GM19240 (cell line): ENCODE results near the gene CTH.
A peak's percentile ranks its signal among the peaks of the same experiment; 100 is the strongest.
"Not testable (repeated sequence)": the region's sequence is repeated elsewhere in the genome, so short reads cannot be mapped to it uniquely, and the experiment has no call there.

Experiments used
- DNase-seq: peaks from one replicate; pipeline ENCODE4 v3.0.0; 2011; ENCODE audit warnings: low spot score; ENCODE audit not compliant: insufficient read length

Gene CTH

DNA sequence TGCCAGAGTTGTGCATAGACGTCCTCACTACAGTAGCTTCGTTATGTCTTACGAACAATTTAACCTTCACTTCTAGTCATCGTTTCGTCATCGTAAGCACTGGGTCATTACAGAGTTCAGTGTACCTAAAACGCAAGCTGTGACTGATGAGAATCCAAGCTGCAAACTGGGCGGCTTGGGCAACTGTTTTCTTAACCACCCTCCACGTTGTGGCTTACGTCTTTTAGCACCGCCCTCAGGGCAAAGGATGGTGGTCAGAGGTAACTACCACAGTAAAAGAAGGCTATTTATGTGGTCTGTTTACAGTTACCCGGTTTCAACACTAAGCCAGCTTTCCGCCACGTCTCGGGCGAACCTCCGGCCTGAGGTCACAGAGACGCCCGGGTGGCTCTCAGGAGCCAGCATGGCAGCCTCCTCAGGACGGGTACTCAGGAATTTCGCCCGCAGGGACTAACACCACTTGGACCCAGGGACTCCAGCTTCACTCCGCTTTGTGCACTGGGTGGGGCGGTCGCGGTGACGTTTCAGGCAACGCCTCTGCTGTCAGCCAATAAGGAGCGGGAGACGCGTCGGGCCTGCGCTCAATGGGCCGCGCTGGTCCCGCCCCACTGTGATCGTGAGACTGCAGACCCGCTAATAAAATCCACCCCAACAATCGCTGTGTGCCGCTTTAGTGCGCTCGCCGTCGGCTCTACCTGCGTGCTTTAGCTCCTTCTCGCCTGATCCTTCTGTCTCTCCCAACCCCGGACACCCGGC lies at the start of gene CTH:
Gene CTH (plus strand): TSS at position 665 of the 756 bp plus-strand sequence. CDS start 148 bp downstream, outside the sequence.
- DNase-seq = peak; percentile 60

DNA sequence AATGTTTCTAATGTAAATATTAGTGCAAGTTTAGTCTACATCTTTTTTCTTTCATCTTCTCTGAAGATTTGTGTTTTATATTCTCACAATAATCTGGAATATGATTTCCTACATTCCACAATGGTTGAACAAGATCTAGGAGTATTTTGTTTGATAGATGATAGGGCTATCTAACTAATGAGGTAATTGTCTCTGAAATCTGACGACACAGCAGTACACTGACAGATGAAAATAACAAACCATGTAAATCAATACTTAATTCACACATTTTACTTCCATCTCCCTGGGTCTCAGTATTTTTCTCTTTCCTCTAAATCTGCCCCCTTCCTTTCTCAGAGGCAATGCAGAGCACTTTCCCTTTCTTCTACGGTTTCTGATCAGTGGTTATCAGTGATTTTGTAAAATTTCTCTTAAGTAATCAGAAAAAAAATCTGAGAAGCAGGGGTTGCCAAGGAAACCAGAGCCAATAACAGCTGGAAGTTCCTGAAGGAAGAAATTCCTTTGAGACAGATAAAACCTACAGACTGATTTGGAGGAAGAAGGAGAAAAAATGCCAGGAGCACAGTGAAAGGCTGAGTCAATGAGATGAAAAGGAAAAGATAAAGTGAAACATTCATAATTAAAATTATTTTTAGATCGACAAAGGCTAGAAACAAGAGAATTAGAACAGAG lies 49.2 kb upstream of the CTH start:
- DNase-seq = no peak

DNA sequence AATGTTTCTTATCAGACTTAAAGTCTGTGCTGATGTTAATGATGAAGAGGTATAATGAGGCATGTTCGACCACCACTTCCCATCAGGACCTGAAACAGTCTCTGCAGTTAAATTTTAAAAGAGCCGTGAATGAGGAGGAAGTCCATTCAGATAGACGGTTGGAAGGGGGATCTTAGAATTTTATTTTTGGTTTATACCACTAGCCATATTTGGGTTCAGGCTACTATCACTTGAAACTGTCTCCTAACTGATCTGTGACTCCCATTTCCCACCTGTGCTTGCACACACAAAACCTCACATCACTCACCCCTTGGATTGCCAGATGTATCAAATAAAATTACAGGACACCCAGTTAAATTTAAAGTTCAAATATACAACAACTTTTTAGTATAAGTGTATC lies 46.6 kb upstream of the CTH start:
- DNase-seq = no peak

DNA sequence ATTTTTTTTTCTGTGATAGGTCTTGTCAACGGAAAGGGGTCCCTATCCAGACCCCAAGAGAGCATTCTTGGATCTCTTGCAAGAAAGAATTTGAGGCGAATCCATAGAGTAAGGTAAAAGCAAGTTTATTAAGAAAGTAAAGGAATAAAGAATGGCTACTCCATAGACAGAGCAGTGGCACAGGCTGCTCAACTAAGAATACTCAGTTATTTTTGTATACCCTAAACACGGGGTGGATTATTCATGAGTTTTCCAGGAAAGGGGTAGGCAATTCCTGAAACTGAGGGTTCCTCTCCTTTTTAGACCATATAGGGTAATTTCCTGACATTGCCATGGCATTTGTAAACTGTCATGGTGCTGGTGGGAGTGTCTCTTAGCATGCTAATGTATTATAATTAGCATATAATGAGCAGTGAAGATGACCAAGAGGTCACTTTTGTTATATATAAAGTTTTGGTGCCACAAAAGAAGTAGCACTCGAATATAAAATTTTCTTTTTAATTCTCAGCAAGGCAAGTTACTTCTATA lies 44.6 kb upstream of the CTH start:
- not testable (repeated sequence) for DNase-seq

DNA sequence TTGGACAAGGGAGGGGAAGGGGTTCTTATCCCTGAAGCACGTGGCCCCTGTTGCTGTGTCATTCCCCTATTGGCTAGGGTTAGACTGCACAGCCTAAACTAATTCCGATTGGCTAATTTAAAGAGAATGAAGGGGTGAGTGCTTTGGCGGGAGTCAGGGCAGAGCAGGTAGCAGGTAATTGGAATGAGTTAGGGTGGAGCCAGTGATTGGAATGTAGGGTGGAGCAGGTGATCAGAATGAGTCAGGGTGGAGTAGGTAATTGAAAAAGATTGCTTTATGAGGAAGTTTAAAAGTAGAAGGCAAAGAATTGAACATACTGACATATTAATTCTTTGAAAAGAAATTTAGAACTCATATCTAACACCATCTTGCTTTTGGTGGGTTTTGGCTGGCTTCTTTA lies 44.1 kb upstream of the CTH start:
- DNase-seq = not testable (repeated sequence)

DNA sequence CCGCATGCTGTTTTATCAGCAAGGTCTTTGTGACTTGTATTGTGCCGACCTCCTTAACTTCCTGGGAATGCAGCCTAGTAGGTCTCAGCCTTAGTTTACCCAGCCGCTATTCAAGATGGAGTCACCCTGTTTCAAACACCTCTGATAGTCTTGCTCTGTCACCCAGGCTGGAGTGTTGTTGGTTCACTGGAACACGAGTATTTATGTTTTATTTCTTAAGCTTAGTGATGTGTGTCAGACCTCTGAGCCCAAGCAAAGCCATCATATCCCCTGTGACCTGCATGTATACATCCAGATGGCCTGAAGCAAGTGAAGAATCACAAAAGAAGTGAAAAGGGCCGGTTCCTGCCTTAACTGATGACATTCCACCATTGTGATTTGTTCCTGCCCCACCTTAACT lies 43.7 kb upstream of the CTH start:
- not testable (repeated sequence) for DNase-seq

DNA sequence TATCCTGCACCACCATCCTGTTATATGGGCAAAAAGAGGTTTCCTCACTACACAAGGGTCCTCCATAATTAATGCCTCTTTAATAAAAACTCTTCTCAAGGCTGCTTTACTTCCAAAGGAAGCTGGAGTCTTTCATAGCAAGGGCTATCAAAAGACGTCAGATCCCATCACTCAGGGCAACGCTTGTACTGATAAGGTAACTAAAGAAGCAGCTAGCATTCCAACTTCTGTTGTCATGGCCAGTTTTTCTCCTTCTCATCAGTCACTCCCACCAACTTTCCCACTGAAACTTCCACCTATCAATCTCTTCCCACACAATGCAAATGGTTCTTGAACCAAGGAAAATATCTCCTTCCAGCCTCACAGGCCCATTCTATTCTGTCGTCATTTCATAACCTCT lies 39.5 kb upstream of the CTH start:
- DNase-seq = not testable (repeated sequence)

DNA sequence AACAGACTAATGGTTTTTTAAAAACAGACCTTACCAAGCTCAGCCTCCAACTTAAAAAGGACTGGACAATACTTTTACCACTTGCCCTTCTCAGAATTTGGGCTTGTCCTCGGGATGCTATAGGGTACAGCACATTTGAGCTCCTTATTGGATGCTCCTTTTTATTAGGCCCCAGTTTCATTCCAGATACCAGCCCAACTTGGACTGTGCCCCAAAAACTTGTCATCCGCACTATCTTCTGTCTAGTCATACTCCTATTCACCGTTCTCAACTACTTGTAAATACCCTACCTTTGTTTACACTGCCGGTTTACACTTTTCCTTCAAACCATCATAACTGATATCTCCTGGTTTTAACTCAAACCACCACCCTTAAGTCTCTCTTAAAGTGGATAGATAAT lies 38.6 kb upstream of the CTH start:
- DNase-seq = no peak

DNA sequence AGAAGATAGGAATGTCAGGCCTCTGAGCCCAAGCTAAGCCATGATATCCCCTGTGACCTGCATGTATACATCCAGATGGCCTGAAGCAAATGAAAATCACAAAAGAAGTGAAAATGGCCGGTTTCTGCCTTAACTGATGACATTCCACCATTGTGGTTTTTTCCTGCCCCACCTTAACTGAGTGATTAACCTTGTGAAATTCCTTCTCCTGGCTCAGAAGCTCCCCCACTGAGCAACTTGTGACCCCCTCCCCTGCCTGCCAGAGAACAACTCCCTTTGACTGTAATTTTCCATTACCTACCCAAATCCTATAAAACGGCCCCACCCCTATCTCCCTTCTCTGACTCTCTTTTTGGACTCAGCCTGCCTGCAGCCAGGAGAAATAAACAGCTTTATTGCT lies 37.5 kb upstream of the CTH start:
- not testable (repeated sequence) for DNase-seq

DNA sequence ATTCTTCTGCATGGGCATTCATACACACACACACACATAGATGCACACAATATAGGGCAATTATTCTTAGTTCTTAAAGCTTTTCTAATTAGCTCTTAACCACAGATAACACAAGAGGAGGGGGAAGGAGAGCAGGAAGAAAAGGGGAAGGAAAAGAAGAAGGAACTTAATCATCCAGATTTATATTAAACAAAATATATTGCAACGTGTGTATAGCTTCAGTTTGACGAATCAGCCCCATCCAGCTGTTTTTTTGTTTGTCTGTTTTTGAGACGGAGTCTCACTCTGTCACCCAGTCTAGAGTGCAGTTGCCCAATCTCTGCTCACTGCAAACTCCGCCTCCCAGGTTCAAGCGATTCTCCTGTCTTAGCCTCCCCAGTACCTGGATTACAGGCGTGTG lies 34.9 kb upstream of the CTH start:
- DNase-seq = no peak

DNA sequence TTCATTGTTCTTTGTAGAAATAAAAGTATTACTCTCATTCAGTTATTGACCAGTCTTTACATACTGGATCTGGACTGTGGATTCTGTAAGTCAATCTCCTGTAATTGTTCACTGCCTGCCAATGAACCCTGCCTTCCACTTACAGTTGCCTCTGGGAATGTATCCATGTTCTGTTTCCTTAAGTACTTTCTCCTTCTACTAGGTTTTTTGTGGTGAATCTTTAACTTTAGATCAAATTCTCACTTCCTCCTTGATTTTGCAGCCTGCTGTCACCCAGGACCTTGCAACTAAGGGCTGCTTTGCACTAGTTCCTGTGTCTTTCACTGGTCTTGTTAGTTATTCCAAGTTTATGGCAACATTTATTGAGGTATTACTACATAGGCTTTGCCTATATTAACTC lies 28.4 kb upstream of the CTH start:
- peak; percentile 11 for DNase-seq

DNA sequence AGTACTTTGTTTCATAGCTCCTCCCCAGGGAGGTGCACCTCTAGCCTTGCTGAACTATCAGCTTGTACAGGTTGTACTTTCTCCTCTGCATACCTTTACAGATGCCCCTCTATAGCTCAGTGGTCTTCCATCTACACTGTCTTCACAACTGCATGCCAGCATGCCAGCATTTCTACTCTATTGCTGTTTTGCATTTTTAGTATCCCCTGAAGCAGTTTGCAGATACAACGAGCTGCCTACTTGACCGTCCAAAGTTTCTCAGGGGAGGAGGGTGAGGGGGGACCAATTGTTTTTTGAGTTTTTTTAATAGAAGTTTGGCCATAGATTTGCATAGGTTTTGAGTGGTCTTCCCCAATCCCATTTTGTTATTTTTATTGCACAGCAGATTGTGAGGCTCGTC lies 27.6 kb upstream of the CTH start:
- no peak for DNase-seq

DNA sequence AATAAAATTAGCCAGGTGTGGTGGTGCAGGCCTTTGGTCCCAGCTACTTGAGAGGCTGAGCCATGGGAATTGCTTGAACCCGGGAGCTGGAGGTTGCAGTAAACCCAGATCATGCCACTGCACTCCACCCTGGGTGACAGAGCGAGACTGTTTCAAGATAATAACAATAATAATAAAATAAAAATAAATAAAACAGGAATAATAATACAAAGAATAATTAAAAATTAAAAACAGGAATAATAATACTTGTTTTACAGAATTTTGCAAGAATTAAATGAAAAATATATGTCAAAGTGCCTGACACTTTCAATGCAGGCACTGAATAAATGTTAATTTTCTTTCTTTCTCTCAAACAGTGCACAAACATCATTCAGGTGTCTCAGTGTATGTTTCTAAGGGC lies 26.5 kb upstream of the CTH start:
- DNase-seq = no peak

DNA sequence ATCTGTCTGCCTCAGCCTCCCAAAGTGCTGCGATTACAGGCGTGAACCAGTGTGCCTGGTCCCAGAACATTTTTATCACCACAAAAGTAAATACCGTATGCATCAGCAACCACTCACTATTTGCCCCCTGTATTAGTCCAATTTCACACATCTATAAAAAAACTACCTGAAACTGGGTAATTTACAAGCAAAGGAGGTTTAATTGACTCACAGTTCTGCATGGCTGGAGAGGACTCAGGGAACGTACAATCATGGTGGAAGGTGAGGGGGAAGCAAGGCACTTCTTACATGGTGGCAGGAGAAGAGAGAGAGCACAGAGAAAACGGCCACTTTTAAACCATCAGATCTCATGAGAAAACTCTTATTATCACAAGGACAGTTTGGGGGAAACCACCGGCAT lies 25.6 kb upstream of the CTH start:
- no peak for DNase-seq

DNA sequence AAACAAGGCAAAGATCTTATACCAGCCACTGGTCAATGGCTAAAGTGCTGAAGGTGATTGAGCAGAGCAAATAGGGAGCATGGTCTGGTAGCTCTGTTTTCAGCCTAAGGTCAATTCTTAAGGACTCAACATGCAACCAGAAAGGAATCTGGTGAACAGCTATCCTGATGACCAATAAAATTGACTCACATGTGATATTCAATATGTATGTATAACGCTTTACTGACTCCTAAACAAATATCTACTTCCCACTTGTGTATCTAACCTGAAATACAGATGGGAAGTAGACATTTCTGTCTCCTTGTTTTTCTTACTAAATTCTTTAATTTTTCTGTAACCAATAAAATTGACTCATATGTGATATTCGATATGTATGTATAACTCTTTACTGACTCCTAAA lies 24.9 kb upstream of the CTH start:
- no peak for DNase-seq

DNA sequence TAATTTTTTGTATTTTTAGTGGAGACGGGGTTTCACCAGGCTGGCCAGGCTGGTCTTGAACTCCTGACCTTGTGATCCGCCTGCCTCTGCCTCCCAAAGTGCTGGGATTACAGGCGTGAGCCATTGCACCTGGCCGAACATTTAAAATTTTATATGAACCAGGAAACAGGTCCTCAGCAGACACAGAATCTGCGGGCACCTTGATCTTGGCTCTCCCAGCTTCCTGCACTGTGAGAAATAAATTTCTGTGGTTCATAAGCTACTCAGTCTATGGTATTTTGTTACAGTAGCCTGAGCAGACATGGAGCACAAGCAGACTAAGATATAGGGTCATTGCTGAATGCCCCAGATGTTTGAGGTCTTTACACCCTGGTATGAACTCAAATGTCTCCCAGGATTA lies 23.6 kb upstream of the CTH start:
- no peak for DNase-seq

DNA sequence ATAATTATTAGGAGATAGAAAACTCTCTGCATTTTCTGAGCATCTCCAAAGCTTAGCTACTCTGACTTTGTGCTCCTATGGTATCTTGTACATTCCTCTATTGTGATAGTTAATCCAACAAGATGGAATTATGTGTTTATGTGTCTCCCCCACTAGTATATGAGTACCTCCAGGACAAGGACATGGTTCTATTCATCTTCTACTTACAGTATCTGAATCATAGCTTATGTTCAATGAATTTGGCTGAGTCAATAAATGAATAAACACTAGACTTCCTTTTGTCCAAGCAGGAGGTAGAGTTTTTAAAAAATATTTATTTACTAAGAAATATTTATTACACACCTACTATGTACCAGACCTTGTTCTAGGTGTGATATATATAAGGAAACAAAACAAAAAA lies 18.4 kb upstream of the CTH start:
- DNase-seq = no peak

DNA sequence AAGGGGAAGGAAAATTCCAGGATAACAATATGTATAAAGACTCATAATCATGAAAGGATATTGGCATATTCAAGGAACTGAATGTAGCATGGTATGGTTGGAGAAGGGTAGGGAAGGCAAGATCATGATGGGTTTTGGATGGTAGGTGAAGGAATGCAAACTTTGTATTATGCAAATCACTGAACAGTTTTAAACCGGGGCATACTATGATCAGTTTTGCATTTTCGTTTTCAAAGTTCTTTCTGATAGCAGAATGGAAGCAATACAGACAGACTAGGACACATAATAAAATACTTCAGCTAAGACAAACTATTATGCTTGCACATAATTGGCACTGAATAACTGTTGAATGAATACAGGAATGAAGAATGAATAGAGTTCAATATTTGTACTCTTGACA lies 14.5 kb upstream of the CTH start:
- no peak for DNase-seq

DNA sequence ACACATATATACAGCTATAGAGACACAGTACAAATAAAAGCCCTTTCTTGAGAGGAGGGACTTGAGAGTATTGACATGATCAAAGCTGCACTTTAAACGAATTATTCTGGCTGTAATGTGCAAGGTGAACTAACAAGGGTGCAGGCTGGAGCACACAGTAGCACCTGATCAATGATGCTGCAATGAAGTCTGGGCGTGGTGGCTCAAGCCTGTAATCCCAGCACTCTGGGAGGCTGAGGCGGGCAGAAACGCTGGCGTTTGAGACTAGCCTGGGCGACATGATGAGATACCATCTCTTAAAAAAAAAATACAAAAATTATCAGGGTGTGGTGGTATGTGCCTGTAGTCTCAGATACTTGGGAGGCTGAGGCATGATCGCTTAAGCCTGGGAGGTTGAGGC lies 14.1 kb upstream of the CTH start:
- DNase-seq = no peak

DNA sequence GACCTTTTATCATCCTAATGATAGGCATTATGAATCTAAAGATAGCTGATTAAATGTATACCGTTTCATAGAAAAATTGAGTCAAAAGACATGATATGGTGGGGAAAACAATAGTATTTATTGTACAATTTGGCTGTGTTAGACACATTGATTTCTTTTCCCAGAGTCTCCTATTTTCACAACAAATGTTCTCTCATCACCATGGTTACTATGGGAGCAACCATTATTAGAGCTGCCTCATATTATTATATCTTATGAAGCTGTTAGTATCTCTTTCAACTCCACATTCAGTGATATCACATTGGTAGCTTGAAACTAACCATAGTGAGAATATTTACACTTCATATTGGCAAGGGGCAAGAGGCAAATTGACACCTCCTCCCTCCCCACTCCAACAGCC lies 10.7 kb upstream of the CTH start:
- DNase-seq = no peak

DNA sequence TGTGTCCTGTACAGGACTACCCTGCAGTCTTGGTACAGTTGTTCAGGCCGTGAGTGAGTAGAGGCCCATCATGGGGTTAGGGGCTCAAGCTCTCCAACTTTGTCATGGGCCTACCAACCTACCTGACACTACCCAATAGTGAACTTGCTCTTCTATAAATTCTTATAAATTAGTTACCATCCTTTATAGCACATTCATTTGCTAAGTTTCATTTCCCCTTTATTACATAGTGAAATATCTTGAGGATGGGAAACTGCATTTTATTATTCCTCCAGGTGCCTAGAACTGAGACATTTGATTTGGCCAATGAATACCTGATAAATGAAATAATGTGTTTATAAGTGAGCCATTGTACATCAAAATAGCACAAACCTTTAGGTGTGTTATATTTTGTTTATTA lies 9.1 kb upstream of the CTH start:
- no peak for DNase-seq

DNA sequence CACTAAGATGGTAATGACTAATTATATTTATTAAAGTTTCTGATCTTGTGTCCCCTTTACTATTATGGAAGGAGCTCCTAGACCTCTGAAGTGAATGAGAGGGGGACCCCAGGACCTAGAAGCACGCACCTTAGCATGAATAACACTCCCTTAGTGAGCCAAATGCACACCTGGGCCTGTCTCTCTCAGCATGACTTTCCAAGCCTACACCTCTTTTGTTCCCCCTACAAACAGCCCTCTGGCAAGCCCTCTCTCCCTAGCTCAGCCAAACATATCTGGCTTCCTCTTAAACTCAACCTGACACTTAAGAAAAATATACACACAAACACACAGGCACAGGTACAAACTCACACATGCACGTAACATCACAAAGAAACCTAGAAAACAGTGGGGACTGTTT lies 7.3 kb upstream of the CTH start:
- DNase-seq = no peak
